Smooth muscle cell (in vitro differentiated cells): ENCODE measurements around the gene ADAM12. TPM values are rescaled to one million over a fixed set of nuclear protein-coding genes. Genes with fewer than 3 reads are reported as not detected.
A peak's percentile ranks its signal among the peaks of the same experiment; 100 is the strongest.

Experiments used
- DNase-seq: peaks from one replicate; lab custom pipeline; 2025; ENCODE audit not compliant: unreplicated experiment; lab: John Stamatoyannopoulos, UW
- H2AFZ ChIP-seq: fragments of 200-600 bp; sonication (generic); 2 replicates; pipeline ENCODE4 v1.6.0; 2016; ENCODE audit warnings: antibody characterized with exemption, low read depth, mild to moderate bottlenecking
- H3F3A ChIP-seq: fragments of 200-600 bp; sonication (generic); 2 replicates; pipeline ENCODE4 v1.6.0; 2017; ENCODE audit warnings: antibody characterized with exemption, low read depth
- H3K27ac ChIP-seq: fragments of 200-600 bp; sonication (generic); 2 replicates; pipeline ENCODE4 v1.5.1; 2016; ENCODE audit warnings: low read depth, mild to moderate bottlenecking
- H3K27me3 ChIP-seq: fragments of 200-600 bp; sonication (generic); 2 replicates; pipeline ENCODE4 v1.6.1; 2016; ENCODE audit warnings: low read depth, mild to moderate bottlenecking
- H3K36me3 ChIP-seq: fragments of 200-600 bp; sonication (generic); 2 replicates; pipeline ENCODE4 v1.5.1; 2016; ENCODE audit warnings: low read depth
- H3K4me1 ChIP-seq: fragments of 200-600 bp; sonication (generic); 2 replicates; pipeline ENCODE4 v1.5.1; 2016; ENCODE audit warnings: low read depth
- H3K4me2 ChIP-seq: fragments of 200-600 bp; sonication (generic); 2 replicates; pipeline ENCODE4 v1.6.0; 2016; ENCODE audit warnings: mild to moderate bottlenecking
- H3K4me3 ChIP-seq: fragments of 200-600 bp; sonication (generic); 2 replicates; pipeline ENCODE4 v1.5.1; 2016; ENCODE audit warnings: mild to moderate bottlenecking
- H3K79me2 ChIP-seq: fragments of 200-600 bp; sonication (generic); 2 replicates; pipeline ENCODE4 v1.6.0; 2016; ENCODE audit warnings: low read depth, mild to moderate bottlenecking
- H3K9ac ChIP-seq: fragments of 200-600 bp; sonication (generic); 2 replicates; pipeline ENCODE4 v1.6.0; 2016; ENCODE audit warnings: low read depth
- H3K9me3 ChIP-seq: fragments of 200-600 bp; sonication (generic); replicated peaks from 2 replicates; pipeline ENCODE4 v1.5.1; 2016; ENCODE audit warnings: low read depth
- H4K20me1 ChIP-seq: fragments of 200-600 bp; sonication (generic); 2 replicates; pipeline ENCODE4 v1.6.0; 2016; ENCODE audit warnings: low read depth
- CTCF ChIP-seq: fragments of 200-600 bp; sonication (generic); IDR thresholded peaks from 2 replicates; pipeline ENCODE4 v1.5.1; 2017; ENCODE audit warnings: borderline replicate concordance, mild to moderate bottlenecking, antibody characterized with exemption; ENCODE audit not compliant: insufficient read depth, poor library complexity, severe bottlenecking
- WGBS: methylation state at CpG from one replicate; pipeline ENCODE4 v1.1.7; 2016; ENCODE audit warnings: low lambda C conversion rate; 5-methylcytosine and 5-hydroxymethylcytosine counted together
- polyA plus RNA-seq: library from polyadenylated mRNA; unstranded; fragments of >200 nt; fragmentation: Nextera tagmentation; extraction: Ambion mirVana; gene quantifications from 2 replicates; pipeline ENCODE4 v1.2.1, GENCODE V29; 2016
- total RNA-seq: library from RNA; depleted of rRNA; stranded (reverse); fragments of >200 nt; gene quantifications from 2 replicates; pipeline ENCODE4 v1.2.3, GENCODE V29; 2014

The ADAM12 gene
- total and polyA plus RNA-seq, 2 experiments from 2014 or later, result 40.0 to 54.3 TPM

- Histone ChIP-seq H3K36me3 (no peaks in the 10 kb centered on the region), H3K27me3 (no peaks in the 10 kb centered on the region), H3K4me2 (peak overlapping the region; percentile 60), H3F3A (peaks cover 6% of the 10 kb centered on the region), H3K4me3 (no peak overlapping the region), H4K20me1 (no peaks in the 10 kb centered on the region), H3K9ac (no peak overlapping the region), H3K9me3 (no peaks in the 10 kb centered on the region), H3K27ac (peak overlapping the region; percentile 90), H3K79me2 (peaks cover 6% of the 10 kb centered on the region), H3K4me1 (peaks cover 21% of the 10 kb centered on the region), H2AFZ (no peak overlapping the region)
- WGBS, result 41% methylated on average over 1 of the region's 1 CpG
- no peak for DNase-seq
- no peak for TF ChIP-seq CTCF
Measured at GRCh38 chr10:126207851-126208250, 180.4 kb downstream of the ADAM12 start.

- no peak for DNase-seq
- peaks cover 6% of the 10 kb centered on the region for H3F3A ChIP-seq
- H3K27ac ChIP-seq, result peak overlapping the region; percentile 90
- peaks cover 21% of the 10 kb centered on the region for H3K4me1 ChIP-seq
- H3K9ac ChIP-seq, result no peak overlapping the region
- H3K4me3 ChIP-seq, result no peak overlapping the region
- H3K9me3 ChIP-seq, result no peaks in the 10 kb centered on the region
- H2AFZ ChIP-seq, result no peak overlapping the region
- 65% methylated on average over 3 of the region's 3 CpGs for WGBS
- no peaks in the 10 kb centered on the region for H4K20me1 ChIP-seq
- H3K4me2 ChIP-seq, result peak overlapping the region; percentile 60
- no peak for TF ChIP-seq CTCF
- H3K27me3 ChIP-seq, result no peaks in the 10 kb centered on the region
- peaks cover 3% of the 10 kb centered on the region for H3K79me2 ChIP-seq
- no peaks in the 10 kb centered on the region for H3K36me3 ChIP-seq
Measured at GRCh38 chr10:126207313-126207771, 180.9 kb downstream of the ADAM12 start.

- WGBS, result 31% methylated on average over 1 of the region's 1 CpG
- Histone ChIP-seq H3K27ac (peak overlapping the region; percentile 90), H3K4me3 (no peak overlapping the region), H3K27me3 (no peaks in the 10 kb centered on the region), H3K9me3 (no peaks in the 10 kb centered on the region), H3K9ac (peak overlapping the region; percentile 64), H3K4me1 (peaks cover 21% of the 10 kb centered on the region), H4K20me1 (no peaks in the 10 kb centered on the region), H2AFZ (no peak overlapping the region), H3K4me2 (peak overlapping the region; percentile 17), H3K36me3 (no peaks in the 10 kb centered on the region), H3K79me2 (peaks cover 3% of the 10 kb centered on the region), H3F3A (peaks cover 6% of the 10 kb centered on the region)
- no peak for DNase-seq
- TF ChIP-seq CTCF, result no peak
Measured at GRCh38 chr10:126205486-126206205, 182.6 kb downstream of the ADAM12 start.

GRCh38 chr10:126204320-126204719 lies 184.0 kb downstream of the ADAM12 start:
- H4K20me1 ChIP-seq, result no peaks in the 10 kb centered on the region
- peaks cover 6% of the 10 kb centered on the region for H3F3A ChIP-seq
- no peak for TF ChIP-seq CTCF
- H3K27ac ChIP-seq, result peak overlapping the region; percentile 90
- H3K27me3 ChIP-seq, result no peaks in the 10 kb centered on the region
- H3K4me3 ChIP-seq, result no peak overlapping the region
- H3K9me3 ChIP-seq, result no peaks in the 10 kb centered on the region
- peaks cover 21% of the 10 kb centered on the region for H3K4me1 ChIP-seq
- 63% methylated on average over 4 of the region's 4 CpGs for WGBS
- peaks cover 3% of the 10 kb centered on the region for H3K79me2 ChIP-seq
- H3K9ac ChIP-seq, result no peak overlapping the region
- no peak overlapping the region for H2AFZ ChIP-seq
- H3K36me3 ChIP-seq, result no peaks in the 10 kb centered on the region
- H3K4me2 ChIP-seq, result no peak overlapping the region
- no peak for DNase-seq
